SK-N-SH (cell line): Measurements from ENCODE around the gene DNAH10. TPM values are rescaled to one million over a fixed set of nuclear protein-coding genes. Genes with fewer than 3 reads are reported as not detected.

Experiments used
- CTCF ChIA-PET: fragments of 300-600, 350-600 bp; formaldehyde crosslinking; extraction: SDS; loops from one replicate; lab custom pipeline; 2021; lab: Yijun Ruan, JAX
- POLR2A ChIA-PET: fragments of 350-600 bp; sonication (Branson Sonifier 250); formaldehyde crosslinking; extraction: SDS; loops from one replicate; lab custom pipeline; 2020; ENCODE audit warnings: antibody characterized with exemption, inconsistent platforms; lab: Yijun Ruan, JAX
- DNase-seq: peaks from one replicate; pipeline ENCODE4 v3.0.0; 2012
- H2AFZ ChIP-seq: fragments of 200-600 bp; sonication (generic); 2 replicates; pipeline ENCODE4 v1.8.1; 2016; ENCODE audit warnings: antibody characterized with exemption, mild to moderate bottlenecking, low read depth
- H3F3A ChIP-seq: fragments of 200-600 bp; sonication (generic); replicated peaks from 2 replicates; pipeline ENCODE3; 2016; ENCODE audit warnings: antibody characterized with exemption, mild to moderate bottlenecking; ENCODE audit not compliant: insufficient read depth
- H3K27ac ChIP-seq, 2 experiments: fragments of 200-500 bp in 1 of 2; fragments of 200-600 bp in 1 of 2; sonication (Bioruptor generic) in 1 of 2; sonication (generic), shearing (Covaris generic) in 1 of 2; 2 replicates each; pipeline versions ENCODE4 v1.5.1 to v1.6.1; 2014 to 2016; ENCODE audit warnings: low read depth in 2 of 2, inconsistent platforms in 1 of 2, low read length in 1 of 2, mild to moderate bottlenecking in 1 of 2, mixed read lengths in 1 of 2
- H3K27me3 ChIP-seq: fragments of 200-600 bp; sonication (generic), shearing (Covaris generic); 2 replicates; pipeline ENCODE4 v1.6.1; 2016; ENCODE audit warnings: mixed run types; ENCODE audit not compliant: insufficient read depth
- H3K36me3 ChIP-seq, 2 experiments: fragments of 200-500 bp in 1 of 2; fragments of 200-600 bp in 1 of 2; sonication (Bioruptor generic) in 1 of 2; sonication (generic) in 1 of 2; replicated peaks in 1 of 2; 2 replicates each; pipeline versions ENCODE3 to v1.5.1; 2014 to 2016; ENCODE audit warnings: low read length in 1 of 2, mild to moderate bottlenecking in 1 of 2; ENCODE audit not compliant: insufficient read depth in 2 of 2, control insufficient read depth in 1 of 2
- H3K4me1 ChIP-seq, 2 experiments: fragments of 200-500 bp in 1 of 2; fragments of 200-600 bp in 1 of 2; sonication (Bioruptor generic) in 1 of 2; sonication (generic), shearing (Covaris generic) in 1 of 2; 2 replicates each; pipeline versions ENCODE4 v1.5.1 to v1.6.1; 2014 to 2016; ENCODE audit warnings: low read depth in 1 of 2, low read length in 1 of 2, mixed run types in 1 of 2; ENCODE audit not compliant: insufficient read depth in 2 of 2, control insufficient read depth in 1 of 2
- H3K4me2 ChIP-seq: fragments of 200-600 bp; sonication (generic), shearing (Covaris generic); 2 replicates; pipeline ENCODE4 v1.6.1; 2017; ENCODE audit warnings: mixed run types
- H3K4me3 ChIP-seq, 2 experiments: fragments of 200-500 bp in 1 of 2; fragments of 200-600 bp in 1 of 2; sonication (Bioruptor generic) in 1 of 2; sonication (generic), shearing (Covaris generic) in 1 of 2; 2 replicates each; pipeline versions ENCODE4 v1.5.1 to v1.8.1; 2014 to 2016; ENCODE audit warnings: low read depth in 2 of 2, inconsistent platforms in 1 of 2, low read length in 1 of 2, mild to moderate bottlenecking in 1 of 2, mixed read lengths in 1 of 2, moderate library complexity in 1 of 2
- H3K79me2 ChIP-seq: fragments of 200-600 bp; sonication (generic); 2 replicates; pipeline ENCODE4 v1.8.1; 2017; ENCODE audit warnings: mild to moderate bottlenecking; ENCODE audit not compliant: insufficient read depth
- H3K9ac ChIP-seq: fragments of 200-600 bp; sonication (generic); 2 replicates; pipeline ENCODE4 v1.6.1; 2017; ENCODE audit warnings: mixed run types
- H3K9me2 ChIP-seq: fragments of 200-600 bp; sonication (generic); 2 replicates; pipeline ENCODE4 v1.6.1; 2017; ENCODE audit warnings: mixed run types
- H3K9me3 ChIP-seq: fragments of 200-600 bp; sonication (generic); 2 replicates; pipeline ENCODE4 v1.6.1; 2017; ENCODE audit warnings: mixed run types, mild to moderate bottlenecking, moderate library complexity
- H4K20me1 ChIP-seq: fragments of 200-600 bp; sonication (generic); 2 replicates; pipeline ENCODE4 v1.6.1; 2017; ENCODE audit warnings: mild to moderate bottlenecking, mixed run types; ENCODE audit not compliant: insufficient read depth
- CHD2 ChIP-seq: fragments of 150-350 bp; IDR thresholded peaks from 2 replicates; pipeline ENCODE4 v1.6.1; 2018; ENCODE audit warnings: low read length; ENCODE audit not compliant: partially characterized antibody
- EP300 ChIP-seq, 2 experiments: IDR thresholded peaks; 2 replicates each; pipeline versions ENCODE4 v1.4.0 to v1.6.1; 2012; ENCODE audit warnings: borderline replicate concordance in 1 of 2, low read depth in 1 of 2, low read length in 1 of 2
- FOSL2 ChIP-seq: IDR thresholded peaks from 2 replicates; pipeline ENCODE4 v1.4.0; 2012; ENCODE audit warnings: low read depth, mild to moderate bottlenecking, moderate library complexity, borderline replicate concordance
- FOXM1 ChIP-seq: IDR thresholded peaks from 2 replicates; pipeline ENCODE4 v1.4.0; 2012; ENCODE audit warnings: low read depth, mild to moderate bottlenecking
- GABPA ChIP-seq: IDR thresholded peaks from 2 replicates; pipeline ENCODE4 v1.4.0; 2012; ENCODE audit warnings: low read depth, mild to moderate bottlenecking
- JUND ChIP-seq: IDR thresholded peaks from 2 replicates; pipeline ENCODE4 v1.4.0; 2012
- MEF2A ChIP-seq: IDR thresholded peaks from 2 replicates; pipeline ENCODE4 v1.4.0; 2012; ENCODE audit warnings: low read depth, borderline replicate concordance
- POLR2AphosphoS5 ChIP-seq: IDR thresholded peaks from 2 replicates; pipeline ENCODE4 v1.6.1; 2012; ENCODE audit warnings: low read depth, low read length
- RCOR1 ChIP-seq: fragments of 150-350 bp; IDR thresholded peaks from 2 replicates; pipeline ENCODE4 v1.6.1; 2017; ENCODE audit warnings: antibody characterized with exemption, low read length
- RXRA ChIP-seq: IDR thresholded peaks from 2 replicates; pipeline ENCODE4 v1.4.0; 2012; ENCODE audit warnings: low read depth, mild to moderate bottlenecking, borderline replicate concordance
- SMC3 ChIP-seq: IDR thresholded peaks from 2 replicates; pipeline ENCODE4 v1.6.1; 2012; ENCODE audit warnings: low read depth, low read length, improper control_type of control experiment
- TCF12 ChIP-seq: IDR thresholded peaks from 2 replicates; pipeline ENCODE4 v1.4.0; 2012
- TEAD4 ChIP-seq: IDR thresholded peaks from 2 replicates; pipeline ENCODE4 v1.4.0; 2012; ENCODE audit warnings: mild to moderate bottlenecking, borderline replicate concordance; ENCODE audit not compliant: insufficient read depth
- YY1 ChIP-seq: IDR thresholded peaks from 2 replicates; pipeline ENCODE4 v1.4.0; 2012; ENCODE audit warnings: low read depth, mild to moderate bottlenecking
- WGBS: methylation state at CpG from one replicate; pipeline ENCODE4 v1.1.6; 2017; ENCODE audit warnings: low lambda C conversion rate; 5-methylcytosine and 5-hydroxymethylcytosine counted together
- polyA plus RNA-seq, 3 experiments: library from polyadenylated mRNA; depleted of rRNA; stranded (reverse); fragments of >200 nt; gene quantifications; 2 replicates each; pipeline ENCODE4 v1.2.3, GENCODE V29; 2012
- TF ChIP-seq, protein P1 (sequence below): IDR thresholded peaks from 2 replicates; pipeline ENCODE4 v1.6.1; 2012; ENCODE audit warnings: mild to moderate bottlenecking, low read depth, low read length, moderate library complexity
- TF ChIP-seq, protein P2 (sequence below): IDR thresholded peaks from 2 replicates; pipeline ENCODE4 v1.4.0; 2012; ENCODE audit warnings: low read depth, borderline replicate concordance
- TF ChIP-seq, protein P3 (sequence below): IDR thresholded peaks from 2 replicates; pipeline ENCODE4; 2012
- TF ChIP-seq, protein P4 (sequence below): IDR thresholded peaks from 2 replicates; pipeline ENCODE4 v1.4.0; 2012; ENCODE audit warnings: low read depth
- TF ChIP-seq, protein P5 (sequence below): IDR thresholded peaks from 2 replicates; pipeline ENCODE4 v1.4.0; 2012; ENCODE audit warnings: low read depth, borderline replicate concordance
- TF ChIP-seq, protein P6 (sequence below): fragments of 150-350 bp; IDR thresholded peaks from 2 replicates; pipeline ENCODE4 v1.6.1; 2017; ENCODE audit warnings: antibody characterized with exemption, low read length, low read depth, borderline replicate concordance

The DNAH10 gene
- polyA plus RNA-seq, 1 of the 3 experiments (the other 2 are of a cell fraction), result 0.13 TPM

DNA sequence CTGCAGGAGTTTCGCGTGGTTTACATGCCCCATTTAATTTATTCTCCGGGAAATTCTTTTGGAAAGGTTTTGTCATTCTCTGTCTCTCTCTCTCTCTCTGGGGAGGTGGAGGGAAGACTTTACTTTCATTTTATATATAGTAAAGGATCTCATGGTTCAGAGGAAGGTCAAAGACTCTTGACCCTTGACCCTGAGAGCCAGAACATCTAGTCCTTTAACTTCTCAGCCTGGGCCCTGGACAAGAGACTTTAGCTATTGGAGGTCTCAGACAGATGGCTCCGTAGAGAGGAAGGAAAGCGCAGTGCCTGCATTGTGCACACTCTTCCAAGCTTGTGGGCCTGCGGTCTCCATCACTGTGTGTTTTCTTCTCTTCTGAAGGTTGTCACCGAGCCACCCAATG is 166.8 kb downstream of the DNAH10 start:
- TF ChIP-seq, protein P1, sequence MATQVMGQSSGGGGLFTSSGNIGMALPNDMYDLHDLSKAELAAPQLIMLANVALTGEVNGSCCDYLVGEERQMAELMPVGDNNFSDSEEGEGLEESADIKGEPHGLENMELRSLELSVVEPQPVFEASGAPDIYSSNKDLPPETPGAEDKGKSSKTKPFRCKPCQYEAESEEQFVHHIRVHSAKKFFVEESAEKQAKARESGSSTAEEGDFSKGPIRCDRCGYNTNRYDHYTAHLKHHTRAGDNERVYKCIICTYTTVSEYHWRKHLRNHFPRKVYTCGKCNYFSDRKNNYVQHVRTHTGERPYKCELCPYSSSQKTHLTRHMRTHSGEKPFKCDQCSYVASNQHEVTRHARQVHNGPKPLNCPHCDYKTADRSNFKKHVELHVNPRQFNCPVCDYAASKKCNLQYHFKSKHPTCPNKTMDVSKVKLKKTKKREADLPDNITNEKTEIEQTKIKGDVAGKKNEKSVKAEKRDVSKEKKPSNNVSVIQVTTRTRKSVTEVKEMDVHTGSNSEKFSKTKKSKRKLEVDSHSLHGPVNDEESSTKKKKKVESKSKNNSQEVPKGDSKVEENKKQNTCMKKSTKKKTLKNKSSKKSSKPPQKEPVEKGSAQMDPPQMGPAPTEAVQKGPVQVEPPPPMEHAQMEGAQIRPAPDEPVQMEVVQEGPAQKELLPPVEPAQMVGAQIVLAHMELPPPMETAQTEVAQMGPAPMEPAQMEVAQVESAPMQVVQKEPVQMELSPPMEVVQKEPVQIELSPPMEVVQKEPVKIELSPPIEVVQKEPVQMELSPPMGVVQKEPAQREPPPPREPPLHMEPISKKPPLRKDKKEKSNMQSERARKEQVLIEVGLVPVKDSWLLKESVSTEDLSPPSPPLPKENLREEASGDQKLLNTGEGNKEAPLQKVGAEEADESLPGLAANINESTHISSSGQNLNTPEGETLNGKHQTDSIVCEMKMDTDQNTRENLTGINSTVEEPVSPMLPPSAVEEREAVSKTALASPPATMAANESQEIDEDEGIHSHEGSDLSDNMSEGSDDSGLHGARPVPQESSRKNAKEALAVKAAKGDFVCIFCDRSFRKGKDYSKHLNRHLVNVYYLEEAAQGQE, result no peak
- TF ChIP-seq FOSL2 (no peak), POLR2AphosphoS5 (no peak), RXRA (no peak), RCOR1 (no peak), JUND (no peak), FOXM1 (no peak), EP300 (IDR thresholded peaks at IDR 0.05; ENCODE audit: borderline replicate concordance in 1 of 2, low read depth in 1 of 2, low read length in 1 of 2) (no peak), TCF12 (no peak), TEAD4 (no peak), MEF2A (no peak), GABPA (no peak), YY1 (no peak), SMC3 (no peak), CHD2 (no peak)
- TF ChIP-seq, protein P2, sequence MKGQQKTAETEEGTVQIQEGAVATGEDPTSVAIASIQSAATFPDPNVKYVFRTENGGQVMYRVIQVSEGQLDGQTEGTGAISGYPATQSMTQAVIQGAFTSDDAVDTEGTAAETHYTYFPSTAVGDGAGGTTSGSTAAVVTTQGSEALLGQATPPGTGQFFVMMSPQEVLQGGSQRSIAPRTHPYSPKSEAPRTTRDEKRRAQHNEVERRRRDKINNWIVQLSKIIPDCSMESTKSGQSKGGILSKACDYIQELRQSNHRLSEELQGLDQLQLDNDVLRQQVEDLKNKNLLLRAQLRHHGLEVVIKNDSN, result no peak
- TF ChIP-seq, protein P3, sequence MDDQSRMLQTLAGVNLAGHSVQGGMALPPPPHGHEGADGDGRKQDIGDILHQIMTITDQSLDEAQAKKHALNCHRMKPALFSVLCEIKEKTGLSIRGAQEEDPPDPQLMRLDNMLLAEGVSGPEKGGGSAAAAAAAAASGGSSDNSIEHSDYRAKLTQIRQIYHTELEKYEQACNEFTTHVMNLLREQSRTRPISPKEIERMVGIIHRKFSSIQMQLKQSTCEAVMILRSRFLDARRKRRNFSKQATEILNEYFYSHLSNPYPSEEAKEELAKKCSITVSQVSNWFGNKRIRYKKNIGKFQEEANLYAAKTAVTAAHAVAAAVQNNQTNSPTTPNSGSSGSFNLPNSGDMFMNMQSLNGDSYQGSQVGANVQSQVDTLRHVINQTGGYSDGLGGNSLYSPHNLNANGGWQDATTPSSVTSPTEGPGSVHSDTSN, result no peak
- TF ChIP-seq, protein P4, sequence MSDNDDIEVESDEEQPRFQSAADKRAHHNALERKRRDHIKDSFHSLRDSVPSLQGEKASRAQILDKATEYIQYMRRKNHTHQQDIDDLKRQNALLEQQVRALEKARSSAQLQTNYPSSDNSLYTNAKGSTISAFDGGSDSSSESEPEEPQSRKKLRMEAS, result no peak
- TF ChIP-seq, protein P5, sequence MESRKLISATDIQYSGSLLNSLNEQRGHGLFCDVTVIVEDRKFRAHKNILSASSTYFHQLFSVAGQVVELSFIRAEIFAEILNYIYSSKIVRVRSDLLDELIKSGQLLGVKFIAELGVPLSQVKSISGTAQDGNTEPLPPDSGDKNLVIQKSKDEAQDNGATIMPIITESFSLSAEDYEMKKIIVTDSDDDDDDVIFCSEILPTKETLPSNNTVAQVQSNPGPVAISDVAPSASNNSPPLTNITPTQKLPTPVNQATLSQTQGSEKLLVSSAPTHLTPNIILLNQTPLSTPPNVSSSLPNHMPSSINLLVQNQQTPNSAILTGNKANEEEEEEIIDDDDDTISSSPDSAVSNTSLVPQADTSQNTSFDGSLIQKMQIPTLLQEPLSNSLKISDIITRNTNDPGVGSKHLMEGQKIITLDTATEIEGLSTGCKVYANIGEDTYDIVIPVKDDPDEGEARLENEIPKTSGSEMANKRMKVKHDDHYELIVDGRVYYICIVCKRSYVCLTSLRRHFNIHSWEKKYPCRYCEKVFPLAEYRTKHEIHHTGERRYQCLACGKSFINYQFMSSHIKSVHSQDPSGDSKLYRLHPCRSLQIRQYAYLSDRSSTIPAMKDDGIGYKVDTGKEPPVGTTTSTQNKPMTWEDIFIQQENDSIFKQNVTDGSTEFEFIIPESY, result no peak
- TF ChIP-seq, protein P6, sequence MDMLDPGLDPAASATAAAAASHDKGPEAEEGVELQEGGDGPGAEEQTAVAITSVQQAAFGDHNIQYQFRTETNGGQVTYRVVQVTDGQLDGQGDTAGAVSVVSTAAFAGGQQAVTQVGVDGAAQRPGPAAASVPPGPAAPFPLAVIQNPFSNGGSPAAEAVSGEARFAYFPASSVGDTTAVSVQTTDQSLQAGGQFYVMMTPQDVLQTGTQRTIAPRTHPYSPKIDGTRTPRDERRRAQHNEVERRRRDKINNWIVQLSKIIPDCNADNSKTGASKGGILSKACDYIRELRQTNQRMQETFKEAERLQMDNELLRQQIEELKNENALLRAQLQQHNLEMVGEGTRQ, result no peak
- TF ChIP-seq, all 33 proteins: peak for 0
- H3K27me3 ChIP-seq, result no peaks in the 10 kb centered on the region
- H3K4me3 ChIP-seq, result no peak overlapping the region
- no peaks in the 10 kb centered on the region for H3K9me2 ChIP-seq
- no peaks in the 10 kb centered on the region for H3F3A ChIP-seq
- no peaks in the 10 kb centered on the region for H3K36me3 ChIP-seq
- no peak overlapping the region for H3K9ac ChIP-seq
- DNase-seq, result no peak
- 82% methylated on average over 6 of the region's 7 CpGs for WGBS
- CTCF ChIA-PET, result no interaction called here
- no peaks in the 10 kb centered on the region for H3K79me2 ChIP-seq
- POLR2A ChIA-PET, result no interaction called here
- no peaks in the 10 kb centered on the region; a peak in 1 of 4 replicates for H3K4me1 ChIP-seq
- no peak overlapping the region for H3K4me2 ChIP-seq
- no peak overlapping the region for H2AFZ ChIP-seq
- H4K20me1 ChIP-seq, result no peaks in the 10 kb centered on the region
- H3K9me3 ChIP-seq, result no peaks in the 10 kb centered on the region
- no peak overlapping the region for H3K27ac ChIP-seq
